ENCODE results near the gene LRRC39.
A peak's percentile ranks its signal among the peaks of the same experiment; 100 is the strongest.

The LRRC39 gene

GRCh38 chr1:100131623-100132022 is 46.4 kb downstream of the LRRC39 start:
- TF ChIP-seq CTCF (IDR thresholded peaks at IDR 0.05), result no peak
- H3K4me3 Mint-ChIP-seq, result peak overlapping the region; percentile 100
- H3K27ac Mint-ChIP-seq, result no peak overlapping the region
- no peak for DNase-seq
- H3K36me3 Mint-ChIP-seq (ENCODE audit: low read depth), result no peaks in the 10 kb centered on the region
- H3K4me1 Mint-ChIP-seq, result peaks cover 35% of the 10 kb centered on the region
- no peaks in the 10 kb centered on the region for H3K9me3 Mint-ChIP-seq
- H3K27me3 Mint-ChIP-seq (ENCODE audit: low read depth, poor library complexity), result no peaks in the 10 kb centered on the region

GRCh38 chr1:100130552-100131077 is 47.4 kb downstream of the LRRC39 start:
- Mint-ChIP-seq H3K4me3 (no peak overlapping the region), H3K27ac (no peak overlapping the region), H3K9me3 (no peaks in the 10 kb centered on the region), H3K27me3 (ENCODE audit: low read depth, poor library complexity) (no peaks in the 10 kb centered on the region), H3K4me1 (peaks cover 35% of the 10 kb centered on the region), H3K36me3 (ENCODE audit: low read depth) (peaks cover 7% of the 10 kb centered on the region)
- TF ChIP-seq CTCF (IDR thresholded peaks at IDR 0.05), result no peak
- no peak for DNase-seq

GRCh38 chr1:100127226-100127625 is 50.8 kb downstream of the LRRC39 start:
- no peak for DNase-seq
- Mint-ChIP-seq H3K4me3 (no peak overlapping the region), H3K36me3 (ENCODE audit: low read depth) (peaks cover 8% of the 10 kb centered on the region), H3K27me3 (ENCODE audit: low read depth, poor library complexity) (no peaks in the 10 kb centered on the region), H3K4me1 (peaks cover 18% of the 10 kb centered on the region), H3K9me3 (no peaks in the 10 kb centered on the region), H3K27ac (peak overlapping the region; percentile 4)
- no peak for TF ChIP-seq CTCF (IDR thresholded peaks at IDR 0.05)

GRCh38 chr1:100122177-100122576 is 55.9 kb downstream of the LRRC39 start:
- no peak overlapping the region for H3K4me3 Mint-ChIP-seq
- no peaks in the 10 kb centered on the region for H3K9me3 Mint-ChIP-seq
- no peak for DNase-seq
- no peak for TF ChIP-seq CTCF (IDR thresholded peaks at IDR 0.05)
- peaks cover 9% of the 10 kb centered on the region for H3K4me1 Mint-ChIP-seq
- H3K27ac Mint-ChIP-seq, result no peak overlapping the region
- peaks cover 27% of the 10 kb centered on the region for H3K36me3 Mint-ChIP-seq (ENCODE audit: low read depth)
- H3K27me3 Mint-ChIP-seq (ENCODE audit: low read depth, poor library complexity), result no peaks in the 10 kb centered on the region

- no peaks in the 10 kb centered on the region for H3K4me1 Mint-ChIP-seq
- TF ChIP-seq CTCF (IDR thresholded peaks at IDR 0.05), result no peak
- H3K27me3 Mint-ChIP-seq (ENCODE audit: low read depth, poor library complexity), result no peaks in the 10 kb centered on the region
These were observed 62.5 kb downstream of the LRRC39 start for GRCh38 chr1:100115524-100115923.

GRCh38 chr1:100109554-100110066 is 68.4 kb downstream of the LRRC39 start:
- no peaks in the 10 kb centered on the region for H3K27me3 Mint-ChIP-seq (ENCODE audit: low read depth, poor library complexity)
- no peaks in the 10 kb centered on the region for H3K4me1 Mint-ChIP-seq
- peaks cover 13% of the 10 kb centered on the region for H3K9me3 Mint-ChIP-seq
- no peak overlapping the region for H3K27ac Mint-ChIP-seq
- no peak for TF ChIP-seq CTCF (IDR thresholded peaks at IDR 0.05)
- H3K4me3 Mint-ChIP-seq, result no peak overlapping the region
- no peak for DNase-seq
- H3K36me3 Mint-ChIP-seq (ENCODE audit: low read depth), result peaks cover 65% of the 10 kb centered on the region

More at GRCh38 chr1:100115524-100115923, 62.5 kb downstream of the LRRC39 start:
- no peak for DNase-seq
- Mint-ChIP-seq H3K9me3 (peaks cover 13% of the 10 kb centered on the region), H3K4me3 (no peak overlapping the region), H3K27ac (no peak overlapping the region), H3K36me3 (ENCODE audit: low read depth) (peaks cover 66% of the 10 kb centered on the region)
